Sigmoid colon (tissue), 7 donors: ENCODE results near the gene HTATSF1. TPM values are rescaled to one million over a fixed set of nuclear protein-coding genes. Genes with fewer than 3 reads are reported as not detected.

Experiments
- DNase-seq: peaks from one replicate; pipeline ENCODE4 v3.0.0-alpha.2; 2019
- H3K27ac ChIP-seq, 4 donors: fragments of 200-600 bp; sonication (generic); one replicate each; pipeline ENCODE4 v1.5.1; 2016 to 2019; ENCODE audit warnings: mild to moderate bottlenecking in 1 of 4
- H3K27me3 ChIP-seq, 3 donors: fragments of 200-600 bp; sonication (generic); one replicate each; pipeline ENCODE4 v1.5.1; 2019; ENCODE audit warnings: mild to moderate bottlenecking in 1 of 3
- H3K36me3 ChIP-seq, 4 donors: fragments of 200-600 bp; sonication (generic); one replicate each; pipeline ENCODE4 v1.5.1; 2016 to 2019
- H3K4me1 ChIP-seq, 4 donors: fragments of 200-600 bp; sonication (generic); one replicate each; pipeline ENCODE4 v1.5.1; 2017 to 2019
- H3K4me3 ChIP-seq, 4 donors: fragments of 200-600 bp; sonication (generic); one replicate each; pipeline ENCODE4 v1.5.1; 2017 to 2019; ENCODE audit warnings: mild to moderate bottlenecking in 2 of 4, moderate library complexity in 1 of 4
- H3K9me3 ChIP-seq, 4 donors: fragments of 200-600 bp in 3 of 4; sonication (generic) in 3 of 4; one replicate each; pipeline versions ENCODE4 v1.5.1 to v1.6.1; 2013 to 2019
- CTCF ChIP-seq, 4 experiments: fragments of 450-650 bp in 3 of 4; fragments of 200-600 bp in 1 of 4; IDR thresholded peaks; one replicate each; pipeline ENCODE4 v1.5.1; 2016 to 2019; ENCODE audit warnings: antibody characterized with exemption in 4 of 4, mild to moderate bottlenecking in 3 of 4, moderate library complexity in 2 of 4
- EP300 ChIP-seq, 4 donors: sonication (generic); formaldehyde crosslinking; IDR thresholded peaks; one replicate each; pipeline ENCODE4 v1.6.1; 2017; ENCODE audit warnings: antibody characterized with exemption in 4 of 4
- POLR2A ChIP-seq, 2 donors: fragments of 450-650 bp; IDR thresholded peaks; one replicate each; pipeline ENCODE4 v1.6.1; 2016; ENCODE audit warnings: antibody characterized with exemption in 2 of 2, mild to moderate bottlenecking in 2 of 2, moderate library complexity in 2 of 2
- POLR2AphosphoS5 ChIP-seq, 4 donors: sonication (generic); formaldehyde crosslinking; IDR thresholded peaks; one replicate each; pipeline ENCODE4 v1.6.1; 2017; ENCODE audit warnings: antibody characterized with exemption in 4 of 4
- WGBS, 2 donors: extraction: QIAGEN DNeasy Blood & Tissue Kit; methylation state at CpG; one replicate each; pipeline ENCODE4 v1.1.7; 2013; 5-methylcytosine and 5-hydroxymethylcytosine counted together
- intact Hi-C: fragments of 100-400 bp; cut with DNase I; formaldehyde crosslinking; loops from one replicate; pipeline ENCODE4 v1.15.1; 2023
- polyA plus RNA-seq, 3 donors: library from polyadenylated mRNA; stranded (reverse); fragments of 200-250 nt; gene quantifications; one replicate each; pipeline ENCODE4 v1.2.3, GENCODE V29; 2013
- total RNA-seq, 4 donors: library from RNA; depleted of rRNA; stranded (reverse); fragments of >200 nt; gene quantifications; one replicate each; pipeline ENCODE4 v1.1.0, GENCODE V29; 2016
- donor health status: healthy with polysubstance abuse.
- donor health status: Bipolar disorder and iron deficiency.
- donor health status: healthy.

The HTATSF1 gene
- total RNA-seq (10 to 100 TPM; 47.1 to 62.4 (median 55.0) TPM), polyA plus RNA-seq (10 to 100 TPM; 35.7 to 44.4 (median 37.2) TPM)

GRCh38 chrX:136497556-136498052 is at the start of gene HTATSF1:
HTATSF1 (plus strand) TSS chrX:136497592; CDS start chrX:136497685, 93 bp downstream.
- Histone ChIP-seq H3K4me1 (peaks cover 0 to 12% (median 3%) of the 10 kb centered on the region in 4 donors), H3K4me3 (peak within 1 kb of the TSS; percentile 52 to 73 (median 65)), H3K27ac (peak within 1 kb of the TSS; percentile 90 to 95 (median 93)), H3K9me3 (no peaks in the 10 kb centered on the region), H3K36me3 (peaks cover 0 to 24% (median 0%) of the 10 kb centered on the region in 4 donors), H3K27me3 (no peaks in the 10 kb centered on the region)
- TF ChIP-seq CTCF (IDR thresholded peaks at IDR 0.05) (no peak), POLR2AphosphoS5 (IDR thresholded peaks at IDR 0.05) (peak; percentile 49 to 67 (median 62)), POLR2A (IDR thresholded peaks at IDR 0.05) (peak in 1 of 2 donors; percentile 30), EP300 (IDR thresholded peaks at IDR 0.05) (no peak)
- intact Hi-C loops = loop anchor here (2.0 to 10.0 kb wide), 5 partner anchors 29 to 975 kb away; partner anchors contain the start of genes INTS6L, MAP7D3 and MMGT1
- 0 to 1% methylated on average over 35 of the region's 35 CpGs for WGBS, 2 donors
- DNase-seq = peak; percentile 67

- Histone ChIP-seq H3K27me3 (no peaks in the 10 kb centered on the region), H3K4me1 (no peaks in the 10 kb centered on the region), H3K27ac (no peak overlapping the region), H3K9me3 (no peaks in the 10 kb centered on the region), H3K4me3 (no peak overlapping the region), H3K36me3 (no peaks in the 10 kb centered on the region)
- intact Hi-C loops = no loop called here
- no peak for DNase-seq
- TF ChIP-seq CTCF (IDR thresholded peaks at IDR 0.05) (no peak), POLR2AphosphoS5 (IDR thresholded peaks at IDR 0.05) (no peak), EP300 (IDR thresholded peaks at IDR 0.05) (no peak), POLR2A (IDR thresholded peaks at IDR 0.05) (no peak)
Observed at GRCh38 chrX:136447968-136448367, 49.4 kb upstream of the HTATSF1 start.

GRCh38 chrX:136450050-136450830 is 47.2 kb upstream of the HTATSF1 start:
- TF ChIP-seq CTCF (IDR thresholded peaks at IDR 0.05) (no peak), EP300 (IDR thresholded peaks at IDR 0.05) (no peak), POLR2AphosphoS5 (IDR thresholded peaks at IDR 0.05) (no peak), POLR2A (IDR thresholded peaks at IDR 0.05) (no peak)
- Histone ChIP-seq H3K4me1 (no peaks in the 10 kb centered on the region), H3K27me3 (no peaks in the 10 kb centered on the region), H3K4me3 (no peak overlapping the region), H3K9me3 (no peaks in the 10 kb centered on the region), H3K27ac (no peak overlapping the region), H3K36me3 (no peaks in the 10 kb centered on the region)
- intact Hi-C loops = no loop called here
- no peak for DNase-seq
- WGBS, 2 donors = 53 to 58% methylated on average over 8 of the region's 8 CpGs

GRCh38 chrX:136452614-136453013 is 44.8 kb upstream of the HTATSF1 start:
- TF ChIP-seq POLR2A (IDR thresholded peaks at IDR 0.05) = no peak
- TF ChIP-seq POLR2AphosphoS5 (IDR thresholded peaks at IDR 0.05) = no peak
- no peak for TF ChIP-seq EP300 (IDR thresholded peaks at IDR 0.05)
- TF ChIP-seq CTCF (IDR thresholded peaks at IDR 0.05) = no peak
- WGBS, 2 donors = 75 to 91% methylated on average over 5 of the region's 5 CpGs
- DNase-seq = no peak

More at GRCh38 chrX:136452614-136453013, 44.8 kb upstream of the HTATSF1 start:
- H3K4me3 ChIP-seq = no peak overlapping the region
- intact Hi-C loops = no loop called here
- no peaks in the 10 kb centered on the region for H3K4me1 ChIP-seq
- no peaks in the 10 kb centered on the region for H3K36me3 ChIP-seq
- no peaks in the 10 kb centered on the region for H3K27me3 ChIP-seq
- no peaks in the 10 kb centered on the region for H3K9me3 ChIP-seq
- no peak overlapping the region for H3K27ac ChIP-seq
